ENCODE results near the gene PALD1. TPM values are rescaled to one million over a fixed set of nuclear protein-coding genes. Genes with fewer than 3 reads are reported as not detected.

Gene PALD1
- total and polyA plus RNA-seq, 9 of the 15 experiments (the other 6 are each of a cell fraction or from before 2014, with no cell fraction given): 0.03 to 0.29 (median 0.09) TPM; not detected in 2

DNA sequence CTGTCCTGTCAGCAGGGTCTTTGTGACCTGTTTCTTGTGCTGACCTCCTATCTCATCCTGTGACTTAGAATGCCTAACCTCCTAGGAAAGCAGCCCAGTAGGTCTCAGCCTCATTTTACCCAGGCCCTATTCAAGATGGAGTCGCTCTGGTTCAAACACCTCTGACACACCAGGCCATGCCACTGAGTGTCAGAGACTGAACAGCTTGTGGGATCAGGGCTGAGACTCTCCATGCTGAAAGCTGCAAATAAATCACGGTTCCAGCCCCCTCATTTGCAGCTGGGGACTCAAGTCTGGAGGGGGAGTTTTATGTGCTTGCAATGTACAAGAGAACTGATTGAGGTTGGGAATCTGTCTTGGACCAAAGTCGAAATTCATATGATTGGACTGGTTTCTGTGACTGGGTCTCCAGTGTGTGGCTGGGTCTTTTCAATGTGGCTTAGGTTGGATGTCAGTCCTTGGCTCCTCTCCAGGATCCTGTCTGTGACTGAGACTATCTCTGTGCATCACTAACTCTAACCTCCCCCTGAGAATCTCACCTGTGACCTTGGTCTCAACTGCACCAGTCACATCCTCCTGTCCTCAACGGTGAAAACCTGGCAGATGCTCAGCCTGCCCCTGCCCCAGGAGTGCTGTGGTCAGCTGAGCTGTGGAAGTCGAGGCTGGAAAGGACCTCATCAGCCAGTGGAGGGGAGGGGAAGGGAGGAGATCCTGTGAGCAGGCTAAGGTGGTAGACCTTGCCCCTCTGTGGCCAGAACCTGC, 112.3 kb downstream of the PALD1 start (continued):
- TF ChIP-seq, protein P1, sequence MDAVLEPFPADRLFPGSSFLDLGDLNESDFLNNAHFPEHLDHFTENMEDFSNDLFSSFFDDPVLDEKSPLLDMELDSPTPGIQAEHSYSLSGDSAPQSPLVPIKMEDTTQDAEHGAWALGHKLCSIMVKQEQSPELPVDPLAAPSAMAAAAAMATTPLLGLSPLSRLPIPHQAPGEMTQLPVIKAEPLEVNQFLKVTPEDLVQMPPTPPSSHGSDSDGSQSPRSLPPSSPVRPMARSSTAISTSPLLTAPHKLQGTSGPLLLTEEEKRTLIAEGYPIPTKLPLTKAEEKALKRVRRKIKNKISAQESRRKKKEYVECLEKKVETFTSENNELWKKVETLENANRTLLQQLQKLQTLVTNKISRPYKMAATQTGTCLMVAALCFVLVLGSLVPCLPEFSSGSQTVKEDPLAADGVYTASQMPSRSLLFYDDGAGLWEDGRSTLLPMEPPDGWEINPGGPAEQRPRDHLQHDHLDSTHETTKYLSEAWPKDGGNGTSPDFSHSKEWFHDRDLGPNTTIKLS (IDR thresholded peaks at IDR 0.05; ENCODE audit: borderline replicate concordance, low read depth): no peak
- TF ChIP-seq E2F3 (CRISPR knock-in tag; IDR thresholded peaks at IDR 0.05) (peak; percentile 98), ZNF282 (CRISPR knock-in tag; IDR thresholded peaks at IDR 0.05) (no peak), POLR2H (tag; IDR thresholded peaks at IDR 0.05; ENCODE audit: low read depth) (no peak), POLR3A (IDR thresholded peaks at IDR 0.05; ENCODE audit: borderline replicate concordance, extremely low read depth, insufficient read depth, insufficient read length) (no peak), CBFA2T2 (conservative IDR thresholded peaks at IDR 0.05) (no peak), PHB2 (IDR thresholded peaks at IDR 0.05; ENCODE audit: low read depth) (no peak), TARDBP (IDR thresholded peaks at IDR 0.05) (no peak), NCOA6 (IDR thresholded peaks at IDR 0.05) (no peak), NR3C1 (CRISPR knock-in tag; IDR thresholded peaks at IDR 0.05) (no peak), ZNF436 (CRISPR knock-in tag; IDR thresholded peaks at IDR 0.05) (no peak), FOXP1 (CRISPR knock-in tag; IDR thresholded peaks at IDR 0.05) (no peak), TBP (optimal IDR thresholded peaks at IDR 0.05; ENCODE audit: low read depth, low read length) (no peak), ZNF79 (CRISPR knock-in tag; IDR thresholded peaks at IDR 0.05; ENCODE audit: low read depth) (peak; percentile 95), CC2D1A (IDR thresholded peaks at IDR 0.05) (no peak)
- TF ChIP-seq, protein P2, sequence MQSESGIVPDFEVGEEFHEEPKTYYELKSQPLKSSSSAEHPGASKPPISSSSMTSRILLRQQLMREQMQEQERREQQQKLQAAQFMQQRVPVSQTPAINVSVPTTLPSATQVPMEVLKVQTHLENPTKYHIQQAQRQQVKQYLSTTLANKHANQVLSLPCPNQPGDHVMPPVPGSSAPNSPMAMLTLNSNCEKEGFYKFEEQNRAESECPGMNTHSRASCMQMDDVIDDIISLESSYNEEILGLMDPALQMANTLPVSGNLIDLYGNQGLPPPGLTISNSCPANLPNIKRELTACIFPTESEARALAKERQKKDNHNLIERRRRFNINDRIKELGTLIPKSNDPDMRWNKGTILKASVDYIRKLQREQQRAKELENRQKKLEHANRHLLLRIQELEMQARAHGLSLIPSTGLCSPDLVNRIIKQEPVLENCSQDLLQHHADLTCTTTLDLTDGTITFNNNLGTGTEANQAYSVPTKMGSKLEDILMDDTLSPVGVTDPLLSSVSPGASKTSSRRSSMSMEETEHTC (IDR thresholded peaks at IDR 0.05): no peak
- TF ChIP-seq, protein P3, sequence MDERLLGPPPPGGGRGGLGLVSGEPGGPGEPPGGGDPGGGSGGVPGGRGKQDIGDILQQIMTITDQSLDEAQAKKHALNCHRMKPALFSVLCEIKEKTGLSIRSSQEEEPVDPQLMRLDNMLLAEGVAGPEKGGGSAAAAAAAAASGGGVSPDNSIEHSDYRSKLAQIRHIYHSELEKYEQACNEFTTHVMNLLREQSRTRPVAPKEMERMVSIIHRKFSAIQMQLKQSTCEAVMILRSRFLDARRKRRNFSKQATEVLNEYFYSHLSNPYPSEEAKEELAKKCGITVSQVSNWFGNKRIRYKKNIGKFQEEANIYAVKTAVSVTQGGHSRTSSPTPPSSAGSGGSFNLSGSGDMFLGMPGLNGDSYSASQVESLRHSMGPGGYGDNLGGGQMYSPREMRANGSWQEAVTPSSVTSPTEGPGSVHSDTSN (CRISPR knock-in tag; IDR thresholded peaks at IDR 0.05; ENCODE audit: low read depth): no peak
- TF ChIP-seq, protein P3 (tag; conservative IDR thresholded peaks at IDR 0.05; ENCODE audit: low read depth): peak; percentile 76
- TF ChIP-seq, protein P4, sequence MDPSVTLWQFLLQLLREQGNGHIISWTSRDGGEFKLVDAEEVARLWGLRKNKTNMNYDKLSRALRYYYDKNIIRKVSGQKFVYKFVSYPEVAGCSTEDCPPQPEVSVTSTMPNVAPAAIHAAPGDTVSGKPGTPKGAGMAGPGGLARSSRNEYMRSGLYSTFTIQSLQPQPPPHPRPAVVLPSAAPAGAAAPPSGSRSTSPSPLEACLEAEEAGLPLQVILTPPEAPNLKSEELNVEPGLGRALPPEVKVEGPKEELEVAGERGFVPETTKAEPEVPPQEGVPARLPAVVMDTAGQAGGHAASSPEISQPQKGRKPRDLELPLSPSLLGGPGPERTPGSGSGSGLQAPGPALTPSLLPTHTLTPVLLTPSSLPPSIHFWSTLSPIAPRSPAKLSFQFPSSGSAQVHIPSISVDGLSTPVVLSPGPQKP (CRISPR knock-in tag; IDR thresholded peaks at IDR 0.05): no peak
- TF ChIP-seq, protein P5, sequence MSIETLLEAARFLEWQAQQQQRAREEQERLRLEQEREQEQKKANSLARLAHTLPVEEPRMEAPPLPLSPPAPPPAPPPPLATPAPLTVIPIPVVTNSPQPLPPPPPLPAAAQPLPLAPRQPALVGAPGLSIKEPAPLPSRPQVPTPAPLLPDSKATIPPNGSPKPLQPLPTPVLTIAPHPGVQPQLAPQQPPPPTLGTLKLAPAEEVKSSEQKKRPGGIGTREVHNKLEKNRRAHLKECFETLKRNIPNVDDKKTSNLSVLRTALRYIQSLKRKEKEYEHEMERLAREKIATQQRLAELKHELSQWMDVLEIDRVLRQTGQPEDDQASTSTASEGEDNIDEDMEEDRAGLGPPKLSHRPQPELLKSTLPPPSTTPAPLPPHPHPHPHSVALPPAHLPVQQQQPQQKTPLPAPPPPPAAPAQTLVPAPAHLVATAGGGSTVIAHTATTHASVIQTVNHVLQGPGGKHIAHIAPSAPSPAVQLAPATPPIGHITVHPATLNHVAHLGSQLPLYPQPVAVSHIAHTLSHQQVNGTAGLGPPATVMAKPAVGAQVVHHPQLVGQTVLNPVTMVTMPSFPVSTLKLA (conservative IDR thresholded peaks at IDR 0.05): no peak
